Muscle of leg (tissue), 11 donors: Measurements from ENCODE around the gene SLC22A23. TPM values are rescaled to one million over a fixed set of nuclear protein-coding genes. Genes with fewer than 3 reads are reported as not detected.

ENCODE experiments used
- DNase-seq: peaks from one replicate; pipeline ENCODE4 v3.0.0; 2013
- H3K27ac ChIP-seq: one replicate; pipeline ENCODE4 v1.5.1; 2013; ENCODE audit warnings: mild to moderate bottlenecking, low read length, control low read depth
- H3K27me3 ChIP-seq: one replicate; pipeline ENCODE4 v1.6.1; 2013; ENCODE audit warnings: low read length; ENCODE audit not compliant: control insufficient read depth, insufficient read depth
- H3K36me3 ChIP-seq: one replicate; pipeline ENCODE4 v1.6.1; 2013; ENCODE audit warnings: low read length; ENCODE audit not compliant: control insufficient read depth, insufficient read depth
- H3K4me1 ChIP-seq: one replicate; pipeline ENCODE4 v1.6.1; 2013; ENCODE audit warnings: low read length; ENCODE audit not compliant: control insufficient read depth, insufficient read depth
- H3K4me3 ChIP-seq: one replicate; pipeline ENCODE4 v1.5.1; 2013; ENCODE audit warnings: low read length, control low read depth
- H3K9me3 ChIP-seq: replicated peaks from 2 replicates; pipeline ENCODE4 v1.6.1; 2013; ENCODE audit warnings: low read depth, low read length; ENCODE audit not compliant: control insufficient read depth
- whole genome bisulfite sequencing: methylation state at CpG from one replicate; pipeline ENCODE4 v1.1.5; 2013; ENCODE audit warnings: missing lambda C conversion rate; ENCODE audit not compliant: insufficient coverage; 5-methylcytosine and 5-hydroxymethylcytosine counted together
- polyA plus RNA-seq, 8 donors: library from polyadenylated mRNA; unstranded; fragments of 120-200 nt; gene quantifications; one replicate each; pipeline versions ENCODE4 v1.2.1 to v1.2.3, GENCODE V29; 2013; ENCODE audit warnings: inconsistent platforms in 1 of 8, low replicate concordance in 1 of 8; ENCODE audit not compliant: insufficient read length in 8 of 8, insufficient read depth in 1 of 8
- total RNA-seq: library from RNA; stranded (reverse); fragments of 120-200 nt; gene quantifications from one replicate; pipeline ENCODE4 v1.2.4, GENCODE V29; 2013

SLC22A23 gene
- total and polyA plus RNA-seq, 9 donors: 1.1 to 6.2 (median 2.7) TPM

DNA sequence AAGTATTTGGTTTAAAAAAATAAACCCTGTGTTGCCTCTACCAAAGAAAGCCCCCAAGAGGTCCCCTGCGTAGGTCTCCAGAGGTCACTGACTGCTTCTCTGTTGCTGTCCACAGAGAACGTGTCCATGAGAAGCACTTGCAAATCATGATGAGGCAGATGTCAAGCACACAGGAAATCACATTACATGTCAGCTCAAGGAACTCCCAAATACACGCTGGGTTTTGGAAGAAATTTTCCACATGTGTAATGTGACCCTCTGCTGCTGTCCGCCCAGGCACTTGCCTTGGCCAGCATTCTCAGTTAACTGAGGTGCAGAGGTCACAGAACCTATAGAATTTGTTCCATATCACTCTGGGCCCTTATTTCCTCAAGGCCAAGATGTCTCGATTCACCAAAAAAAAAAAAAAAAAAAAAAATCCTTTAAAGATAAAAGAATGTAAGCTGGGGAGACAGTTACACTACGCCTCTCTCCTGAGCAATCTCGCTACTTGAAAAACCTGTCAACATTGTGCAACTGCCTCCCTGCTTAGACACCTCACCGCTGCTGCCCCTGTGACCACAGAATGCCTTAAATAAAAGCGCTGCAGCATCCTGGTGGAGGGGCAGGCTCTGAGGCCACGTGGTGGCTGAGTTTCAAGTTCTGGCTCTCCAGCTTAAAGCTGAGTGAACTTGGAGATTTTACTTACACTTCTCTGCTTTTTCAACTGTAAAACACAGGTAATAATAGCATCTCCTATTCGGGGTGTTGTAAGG is 42.3 kb downstream of the SLC22A23 start:
- H3K27ac ChIP-seq: no peak overlapping the region
- peaks cover 9% of the 10 kb centered on the region for H3K4me1 ChIP-seq
- no peak overlapping the region for H3K4me3 ChIP-seq
- WGBS: 35% methylated on average over 2 of the region's 11 CpGs
- no peaks in the 10 kb centered on the region for H3K27me3 ChIP-seq
- peaks cover 3% of the 10 kb centered on the region for H3K9me3 ChIP-seq
- peak; percentile 54 for DNase-seq
- H3K36me3 ChIP-seq: no peaks in the 10 kb centered on the region

DNA sequence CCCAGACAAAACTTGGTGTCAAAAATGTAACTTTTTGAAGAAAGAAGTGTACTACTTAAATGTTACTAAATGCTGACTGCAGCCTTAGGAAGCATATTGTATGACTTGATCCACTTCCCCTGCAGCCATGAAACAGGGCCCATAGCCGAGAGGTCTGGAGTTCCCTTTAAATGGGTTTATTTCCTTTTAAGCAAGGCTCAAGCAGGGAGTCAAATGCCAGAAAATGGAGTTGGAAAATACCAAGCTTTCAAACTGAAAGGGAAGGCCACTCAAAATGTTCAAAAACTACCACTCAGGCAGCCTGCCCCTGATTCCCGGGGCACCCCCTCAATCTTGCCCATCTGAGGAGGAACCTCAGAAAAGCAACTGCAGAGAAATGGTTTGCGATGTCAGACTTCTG is 43.3 kb downstream of the SLC22A23 start:
- H3K27ac ChIP-seq: no peak overlapping the region

DNA sequence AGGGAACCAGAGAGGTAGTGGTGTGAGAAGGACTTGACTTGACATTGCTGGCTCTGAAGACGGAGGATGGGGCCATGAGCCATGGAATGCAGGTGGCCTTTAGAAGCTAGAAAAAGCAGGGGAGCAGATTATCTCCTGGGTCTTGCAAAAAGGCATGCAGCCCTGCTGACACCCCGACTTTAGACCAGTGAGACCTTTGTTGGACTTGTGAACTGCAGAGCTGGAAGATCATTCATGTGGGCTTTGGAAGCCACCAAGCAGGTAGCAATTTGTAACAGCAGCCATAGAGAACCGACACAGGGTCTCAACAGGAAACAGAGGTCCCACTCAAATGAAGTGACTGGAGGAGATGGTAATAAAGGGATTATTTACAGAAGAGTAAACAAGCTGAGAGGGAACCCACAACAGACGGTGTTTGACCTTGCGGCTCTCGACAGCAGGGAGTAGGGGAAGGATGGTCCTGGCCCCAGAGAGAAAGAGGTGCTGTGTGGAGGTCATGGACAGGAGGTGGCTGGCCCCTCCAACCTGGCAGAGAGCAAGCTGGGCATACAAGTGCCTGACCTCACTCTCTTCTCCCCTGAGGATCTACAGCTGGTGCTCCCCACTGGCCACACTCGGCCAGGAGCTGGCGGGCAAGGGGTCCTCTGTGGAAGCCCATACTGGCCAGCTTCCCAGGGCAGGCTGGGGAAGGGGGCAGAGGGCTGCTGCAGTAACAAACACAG is 43.9 kb downstream of the SLC22A23 start:
- H3K27me3 ChIP-seq: no peaks in the 10 kb centered on the region
- H3K9me3 ChIP-seq: peaks cover 3% of the 10 kb centered on the region
- peaks cover 9% of the 10 kb centered on the region for H3K4me1 ChIP-seq
- WGBS: 80% methylated on average over 6 of the region's 8 CpGs
- no peak overlapping the region for H3K4me3 ChIP-seq
- DNase-seq: no peak
- H3K36me3 ChIP-seq: no peaks in the 10 kb centered on the region
- H3K27ac ChIP-seq: no peak overlapping the region

More for the DNA sequence above, 43.3 kb downstream of the SLC22A23 start:
- WGBS: 67% methylated on average over 1 of the region's 3 CpGs
- H3K9me3 ChIP-seq: peaks cover 3% of the 10 kb centered on the region
- DNase-seq: no peak
- peaks cover 9% of the 10 kb centered on the region for H3K4me1 ChIP-seq
- H3K36me3 ChIP-seq: no peaks in the 10 kb centered on the region
- no peak overlapping the region for H3K4me3 ChIP-seq
- H3K27me3 ChIP-seq: no peaks in the 10 kb centered on the region

DNA sequence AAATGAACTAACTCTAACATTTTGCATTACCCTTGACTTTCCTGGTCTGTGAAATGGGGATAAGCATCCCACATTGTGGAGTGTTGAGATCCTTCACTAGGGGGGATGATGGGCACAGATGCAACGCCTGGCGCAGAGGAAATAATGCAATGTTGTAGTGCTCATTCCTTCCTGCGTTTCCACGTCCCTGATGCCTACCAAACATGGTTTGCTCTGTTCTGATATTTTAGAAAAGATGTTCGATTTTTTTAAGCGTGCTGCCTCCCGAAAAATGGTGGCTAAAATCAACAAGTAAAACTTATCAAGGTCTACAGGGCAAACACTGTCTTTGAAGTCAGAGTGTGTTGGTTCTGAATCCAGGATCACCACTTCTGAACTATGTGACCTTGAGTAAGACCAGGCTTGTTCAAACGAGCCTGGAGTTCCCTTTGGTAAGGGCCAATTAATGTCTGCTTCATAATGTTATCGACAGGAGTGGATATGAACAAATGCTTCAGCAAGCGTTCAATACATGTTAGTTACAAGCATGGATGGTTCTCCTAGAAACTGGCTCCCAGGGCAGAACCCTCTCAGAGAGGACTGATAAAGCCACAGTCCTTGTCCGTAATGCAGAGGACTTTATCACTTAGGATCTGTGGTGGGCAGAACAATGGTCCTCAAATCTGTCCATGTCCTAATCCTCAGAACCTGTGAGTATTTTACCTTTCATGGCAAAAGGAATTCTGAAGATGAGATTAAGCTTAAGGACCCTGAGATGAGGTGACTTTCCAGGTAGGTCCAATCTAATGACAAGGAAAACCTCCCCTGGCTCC is 44.7 kb downstream of the SLC22A23 start:
- Histone ChIP-seq H3K4me1 (peaks cover 8% of the 10 kb centered on the region), H3K4me3 (no peak overlapping the region), H3K27ac (no peak overlapping the region), H3K9me3 (peaks cover 3% of the 10 kb centered on the region), H3K36me3 (no peaks in the 10 kb centered on the region), H3K27me3 (no peaks in the 10 kb centered on the region)
- no peak for DNase-seq
- WGBS: 98% methylated on average over 7 of the region's 11 CpGs

DNA sequence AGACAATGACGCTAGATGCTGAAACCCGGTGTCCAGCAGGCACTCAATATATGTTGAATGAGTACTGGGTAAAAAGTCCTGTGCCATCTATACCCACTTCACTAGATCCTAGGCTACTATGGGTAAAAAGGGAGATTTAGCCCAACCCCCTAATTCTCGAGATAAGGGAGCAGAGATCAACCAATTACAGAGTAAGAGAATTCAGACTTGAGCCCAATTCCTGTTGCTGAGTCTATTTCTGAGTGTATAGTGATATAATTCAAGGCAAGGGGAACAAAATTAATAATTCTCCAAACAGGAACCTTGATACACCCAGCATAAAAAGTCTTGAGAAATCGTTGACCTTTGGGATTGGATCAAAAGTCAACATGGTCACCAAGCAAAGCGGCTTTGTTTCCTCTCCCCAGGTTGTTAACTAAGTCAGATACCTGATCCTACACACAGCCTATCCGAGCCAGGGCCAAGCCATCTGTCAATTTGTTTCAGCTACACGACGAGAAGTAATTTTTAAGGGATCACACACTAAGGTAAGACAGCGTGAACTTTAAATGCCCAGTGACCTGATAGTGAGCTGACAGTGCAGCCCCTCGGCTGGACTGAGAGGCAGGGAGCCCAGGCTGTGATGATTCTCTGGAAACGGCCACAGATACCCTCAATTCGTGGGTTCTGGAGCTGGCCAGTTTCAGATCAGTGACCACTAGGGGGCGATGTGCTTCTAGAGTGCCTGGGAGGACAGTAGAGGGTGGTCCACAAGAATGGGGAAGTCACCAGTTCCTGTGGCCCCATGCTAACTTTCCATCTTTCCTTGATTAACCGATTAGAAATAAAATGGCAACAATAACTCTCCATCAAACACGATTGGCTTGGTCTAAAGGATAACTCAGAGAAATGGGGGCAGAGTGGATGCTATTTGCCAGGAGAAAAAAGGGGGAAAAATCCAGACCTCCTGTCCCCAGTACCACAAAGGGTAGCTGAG is 46.2 kb downstream of the SLC22A23 start:
- H3K27me3 ChIP-seq: no peaks in the 10 kb centered on the region
- H3K27ac ChIP-seq: no peak overlapping the region
- H3K4me1 ChIP-seq: peaks cover 6% of the 10 kb centered on the region
- peaks cover 3% of the 10 kb centered on the region for H3K9me3 ChIP-seq
- 53% methylated on average over 9 of the region's 15 CpGs for WGBS
- no peak overlapping the region for H3K4me3 ChIP-seq
- DNase-seq: no peak
- H3K36me3 ChIP-seq: no peaks in the 10 kb centered on the region

DNA sequence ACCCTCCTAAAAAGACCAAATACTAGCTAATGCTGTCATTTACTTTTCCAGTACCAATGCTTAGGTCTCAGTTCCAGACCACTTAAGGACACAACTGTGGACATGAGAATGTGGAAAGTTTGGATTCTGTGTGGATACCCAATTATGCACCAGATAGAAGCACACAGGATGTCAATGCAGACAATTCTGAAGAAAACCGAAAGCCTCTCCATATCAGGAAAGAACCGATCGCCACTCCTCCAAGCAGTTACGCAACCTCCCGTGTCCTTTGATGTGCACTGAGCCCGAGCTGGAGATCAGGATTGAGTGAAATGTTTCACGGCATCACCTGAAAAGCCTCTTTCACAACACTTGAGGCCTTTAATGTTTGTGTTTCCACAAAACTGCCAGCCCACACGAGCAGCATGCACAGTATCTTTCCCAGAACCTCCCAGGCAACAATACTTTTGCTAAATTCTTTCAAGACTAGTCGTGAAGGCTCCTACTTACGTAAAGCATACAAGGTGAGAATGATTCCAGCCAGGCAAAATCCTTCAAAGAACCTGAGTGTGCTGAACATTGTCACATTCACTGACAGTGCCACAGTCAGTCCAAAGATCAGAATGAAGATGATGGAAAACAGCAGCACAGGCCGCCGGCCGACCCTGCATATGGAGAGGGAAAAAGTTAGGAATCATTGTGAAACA is 47.0 kb downstream of the SLC22A23 start:
- peaks cover 6% of the 10 kb centered on the region for H3K4me1 ChIP-seq
- H3K27me3 ChIP-seq: no peaks in the 10 kb centered on the region
- no peak overlapping the region for H3K27ac ChIP-seq
- no peak for DNase-seq
- no peak overlapping the region for H3K4me3 ChIP-seq
- 90% methylated on average over 8 of the region's 13 CpGs for WGBS
- no peaks in the 10 kb centered on the region for H3K36me3 ChIP-seq
- peaks cover 3% of the 10 kb centered on the region for H3K9me3 ChIP-seq

DNA sequence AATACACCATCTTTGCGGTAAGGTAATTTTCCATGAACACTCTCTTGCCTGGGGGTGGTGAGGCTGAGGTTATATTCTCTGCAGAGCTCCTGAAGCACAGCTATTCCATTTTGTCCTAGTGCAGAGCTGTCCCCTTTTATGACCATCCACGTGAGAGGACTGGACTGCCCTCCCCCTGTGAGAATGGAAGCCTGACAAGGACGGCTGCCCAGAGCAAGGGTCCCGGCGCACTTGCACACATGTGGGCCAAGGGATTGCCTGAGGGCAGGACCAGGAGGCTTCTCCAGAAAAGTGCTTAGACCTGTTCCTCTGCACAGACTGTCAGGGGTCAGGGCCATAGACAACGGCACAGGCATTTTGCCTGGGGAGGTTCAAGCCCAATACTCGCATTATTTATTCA is 48.2 kb downstream of the SLC22A23 start:
- 85% methylated on average over 5 of the region's 7 CpGs for WGBS
- no peak for DNase-seq
- Histone ChIP-seq H3K4me3 (no peak overlapping the region), H3K9me3 (peaks cover 3% of the 10 kb centered on the region), H3K27me3 (no peaks in the 10 kb centered on the region), H3K36me3 (no peaks in the 10 kb centered on the region), H3K4me1 (peaks cover 5% of the 10 kb centered on the region), H3K27ac (no peak overlapping the region)

DNA sequence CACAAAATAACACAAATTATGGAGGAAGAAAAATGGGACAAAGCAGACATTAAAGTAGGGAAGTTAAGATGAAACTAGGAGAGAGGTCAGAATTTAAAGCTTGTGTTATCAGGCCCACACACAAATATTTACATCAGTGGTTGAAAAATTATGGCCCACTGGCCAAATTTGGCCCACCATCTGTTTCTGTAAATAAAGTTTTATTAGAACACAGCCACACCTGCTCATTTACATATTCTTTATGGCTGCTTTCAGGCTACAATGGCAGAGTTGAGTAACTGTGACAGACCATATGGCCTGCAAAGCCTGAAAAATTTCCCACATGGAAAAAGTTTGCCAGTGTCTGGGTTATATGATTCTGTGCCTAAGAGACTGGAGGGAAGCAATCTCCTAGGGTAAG is 49.0 kb downstream of the SLC22A23 start:
- no peak overlapping the region for H3K27ac ChIP-seq
- no peaks in the 10 kb centered on the region for H3K36me3 ChIP-seq
- peaks cover 3% of the 10 kb centered on the region for H3K9me3 ChIP-seq
- no peaks in the 10 kb centered on the region for H3K27me3 ChIP-seq
- H3K4me1 ChIP-seq: peaks cover 10% of the 10 kb centered on the region
- H3K4me3 ChIP-seq: no peak overlapping the region
- DNase-seq: no peak
